ENCODE results near the gene COPS6.

Gene COPS6

GRCh38 chr7:100102950-100103840, 14.4 kb downstream of the COPS6 start:
- DNase-seq: no peak

GRCh38 chr7:100105534-100105933, 16.8 kb downstream of the COPS6 start:
- no peak for DNase-seq

- no peak for DNase-seq
Measured at GRCh38 chr7:100106633-100107032, 17.9 kb downstream of the COPS6 start.

GRCh38 chr7:100107125-100107737, 18.5 kb downstream of the COPS6 start:
- DNase-seq: no peak

- DNase-seq: no peak
Measured at GRCh38 chr7:100107890-100108289, 19.1 kb downstream of the COPS6 start.

GRCh38 chr7:100109521-100110163, 20.9 kb downstream of the COPS6 start:
- DNase-seq: no peak

- no peak for DNase-seq
Measured at GRCh38 chr7:100111156-100111555, 22.4 kb downstream of the COPS6 start.

GRCh38 chr7:100111914-100112313, 23.1 kb downstream of the COPS6 start:
- no peak for DNase-seq

GRCh38 chr7:100115026-100115425, 26.3 kb downstream of the COPS6 start:
- no peak for DNase-seq

GRCh38 chr7:100118388-100119071, 29.8 kb downstream of the COPS6 start:
- no peak for DNase-seq

GRCh38 chr7:100119072-100119969, 30.6 kb downstream of the COPS6 start, which contains the start of the genes CNPY4 and TAF6:
Gene CNPY4, plus strand, starts transcription at chr7:100119634. Its CDS starts 111 bp downstream, at chr7:100119745.
Gene TAF6, minus strand, starts transcription at chr7:100119358. Its CDS starts 5,149 bp downstream, at chr7:100114209.
- peak; percentile 82 to 90 for DNase-seq

GRCh38 chr7:100119970-100120732, 31.4 kb downstream of the COPS6 start:
- DNase-seq: no peak

- no peak for DNase-seq
Measured at GRCh38 chr7:100120733-100121036, 31.9 kb downstream of the COPS6 start.

GRCh38 chr7:100122067-100122466, 33.3 kb downstream of the COPS6 start:
- no peak for DNase-seq

GRCh38 chr7:100122568-100122967, 33.8 kb downstream of the COPS6 start:
- no peak for DNase-seq

GRCh38 chr7:100124301-100125230, 35.8 kb downstream of the COPS6 start:
- no peak for DNase-seq

- DNase-seq: no peak
Measured at GRCh38 chr7:100126239-100126930, 37.6 kb downstream of the COPS6 start.

- peak; percentile 80 to 84 for DNase-seq
Measured at GRCh38 chr7:100126931-100127865, 38.4 kb downstream of the COPS6 start, which contains the start of gene MBLAC1. Gene MBLAC1, plus strand, starts transcription at chr7:100126967. Its CDS starts 429 bp downstream, at chr7:100127396.

Measured in bone marrow (tissue), 2 donors.